KMS-11 (cell line): ENCODE measurements around the gene CHI3L2.

Experiments used
- H2AFZ ChIP-seq: fragments of 200-600 bp; sonication (generic); 2 replicates; pipeline ENCODE4 v1.6.1; 2016; ENCODE audit warnings: antibody characterized with exemption, mixed run types, low read depth
- H3K27ac ChIP-seq: fragments of 200-600 bp; sonication (generic); 2 replicates; pipeline ENCODE4 v1.6.1; 2016; ENCODE audit warnings: mild to moderate bottlenecking, mixed run types
- H3K27me3 ChIP-seq: fragments of 200-600 bp; sonication (generic); 2 replicates; pipeline ENCODE4 v1.6.1; 2017; ENCODE audit warnings: mild to moderate bottlenecking, low read depth, mixed run types, moderate library complexity; ENCODE audit not compliant: insufficient read depth
- H3K36me3 ChIP-seq: fragments of 200-600 bp; sonication (generic); 2 replicates; pipeline ENCODE4 v1.6.1; 2017; ENCODE audit warnings: mild to moderate bottlenecking, mixed run types; ENCODE audit not compliant: insufficient read depth
- H3K4me1 ChIP-seq: fragments of 200-600 bp; sonication (generic); 2 replicates; pipeline ENCODE4 v1.6.1; 2016; ENCODE audit warnings: mild to moderate bottlenecking, low read depth, mixed run types; ENCODE audit not compliant: poor library complexity, severe bottlenecking
- H3K4me2 ChIP-seq: fragments of 200-600 bp; sonication (generic); 2 replicates; pipeline ENCODE4 v1.7.0; 2016; ENCODE audit warnings: mild to moderate bottlenecking, mixed run types
- H3K4me3 ChIP-seq: fragments of 200-600 bp; sonication (generic); IDR thresholded peaks from 2 replicates; pipeline ENCODE4 v1.6.1; 2017; ENCODE audit warnings: low read depth, low read length, mixed read lengths; ENCODE audit not compliant: insufficient read depth
- H3K79me2 ChIP-seq: fragments of 200-600 bp; sonication (generic); 2 replicates; pipeline ENCODE4 v1.6.1; 2016; ENCODE audit warnings: low read depth, mixed run types; ENCODE audit not compliant: insufficient read depth
- H3K9ac ChIP-seq: fragments of 200-600 bp; sonication (generic); 2 replicates; pipeline ENCODE4 v1.6.1; 2016; ENCODE audit warnings: mild to moderate bottlenecking, mixed run types
- H4K20me1 ChIP-seq: fragments of 200-600 bp; sonication (generic); 2 replicates; pipeline ENCODE4 v1.6.1; 2016; ENCODE audit warnings: mild to moderate bottlenecking, mixed run types; ENCODE audit not compliant: insufficient read depth
- TF ChIP-seq, protein P1 (sequence below): fragments of 200-600 bp; sonication (generic); conservative IDR thresholded peaks from 2 replicates; pipeline ENCODE4 v1.6.1; 2017; ENCODE audit warnings: low read depth, mild to moderate bottlenecking, antibody characterized with exemption, low read length, moderate library complexity, mixed read lengths

CHI3L2 gene

DNA sequence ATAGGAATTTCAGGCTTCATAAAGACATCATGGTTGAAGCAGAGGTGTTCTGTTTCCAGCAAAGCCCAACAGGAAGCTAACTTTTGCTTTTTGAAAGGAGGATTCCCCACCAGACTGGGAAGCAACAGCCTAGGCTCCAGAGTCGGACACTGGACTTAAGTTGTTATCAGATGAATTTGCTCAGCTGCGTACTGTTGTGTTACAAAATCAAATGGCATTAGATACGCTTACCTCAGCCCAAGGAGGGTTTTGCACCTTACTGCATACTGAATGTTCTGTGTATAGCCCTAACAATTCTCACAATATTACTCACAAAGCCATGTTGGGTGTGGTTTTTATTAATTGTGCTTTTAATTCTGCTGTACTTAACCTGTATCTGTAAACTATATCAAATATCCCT, 62.6 kb downstream of the CHI3L2 start:
- no peaks in the 10 kb centered on the region for H3K27me3 ChIP-seq
- H3K4me1 ChIP-seq: no peaks in the 10 kb centered on the region
- H3K4me2 ChIP-seq: no peak overlapping the region
- H3K36me3 ChIP-seq: no peaks in the 10 kb centered on the region
- H3K79me2 ChIP-seq: no peaks in the 10 kb centered on the region
- H2AFZ ChIP-seq: no peak overlapping the region
- H4K20me1 ChIP-seq: no peaks in the 10 kb centered on the region
- TF ChIP-seq, protein P1, sequence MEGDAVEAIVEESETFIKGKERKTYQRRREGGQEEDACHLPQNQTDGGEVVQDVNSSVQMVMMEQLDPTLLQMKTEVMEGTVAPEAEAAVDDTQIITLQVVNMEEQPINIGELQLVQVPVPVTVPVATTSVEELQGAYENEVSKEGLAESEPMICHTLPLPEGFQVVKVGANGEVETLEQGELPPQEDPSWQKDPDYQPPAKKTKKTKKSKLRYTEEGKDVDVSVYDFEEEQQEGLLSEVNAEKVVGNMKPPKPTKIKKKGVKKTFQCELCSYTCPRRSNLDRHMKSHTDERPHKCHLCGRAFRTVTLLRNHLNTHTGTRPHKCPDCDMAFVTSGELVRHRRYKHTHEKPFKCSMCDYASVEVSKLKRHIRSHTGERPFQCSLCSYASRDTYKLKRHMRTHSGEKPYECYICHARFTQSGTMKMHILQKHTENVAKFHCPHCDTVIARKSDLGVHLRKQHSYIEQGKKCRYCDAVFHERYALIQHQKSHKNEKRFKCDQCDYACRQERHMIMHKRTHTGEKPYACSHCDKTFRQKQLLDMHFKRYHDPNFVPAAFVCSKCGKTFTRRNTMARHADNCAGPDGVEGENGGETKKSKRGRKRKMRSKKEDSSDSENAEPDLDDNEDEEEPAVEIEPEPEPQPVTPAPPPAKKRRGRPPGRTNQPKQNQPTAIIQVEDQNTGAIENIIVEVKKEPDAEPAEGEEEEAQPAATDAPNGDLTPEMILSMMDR: no peak
- no peak overlapping the region for H3K9ac ChIP-seq
- no peak overlapping the region for H3K27ac ChIP-seq
- no peak overlapping the region for H3K4me3 ChIP-seq

DNA sequence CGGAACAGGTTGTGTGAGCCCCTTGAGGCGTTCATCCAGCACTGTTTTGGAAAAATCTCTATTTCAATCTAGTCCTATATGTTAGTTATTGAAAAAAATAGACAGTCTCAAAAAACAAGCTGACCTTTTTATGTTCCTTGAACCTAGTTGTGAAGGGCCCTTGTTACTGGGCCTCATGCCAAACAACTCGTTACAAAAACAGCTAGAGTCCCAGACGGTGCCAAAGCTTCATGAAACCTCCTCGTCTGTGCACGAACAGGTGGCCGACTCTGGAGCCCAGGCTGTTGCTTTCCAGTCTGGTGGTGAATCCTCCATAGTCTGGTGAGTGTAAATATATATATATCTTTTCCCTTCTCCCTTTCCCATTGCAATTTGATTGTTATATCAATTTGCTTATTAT, 63.1 kb downstream of the CHI3L2 start, which contains the start of gene CHIA:
CHIA (plus strand) TSS at position 222 of the 400 bp plus-strand sequence. CDS start 19,617 bp downstream, outside the sequence.
- H2AFZ ChIP-seq: no peak within 1 kb of the TSS
- no peaks in the 10 kb centered on the region for H4K20me1 ChIP-seq
- H3K79me2 ChIP-seq: no peaks in the 10 kb centered on the region
- no peaks in the 10 kb centered on the region for H3K4me1 ChIP-seq
- no peak within 1 kb of the TSS for H3K27ac ChIP-seq
- TF ChIP-seq, protein P1: no peak
- H3K27me3 ChIP-seq: no peaks in the 10 kb centered on the region
- H3K9ac ChIP-seq: no peak within 1 kb of the TSS
- no peak within 1 kb of the TSS for H3K4me2 ChIP-seq
- H3K36me3 ChIP-seq: no peaks in the 10 kb centered on the region
- no peak within 1 kb of the TSS for H3K4me3 ChIP-seq
